ENCODE results near the gene IRAK2.

- TF ChIP-seq, protein P1, sequence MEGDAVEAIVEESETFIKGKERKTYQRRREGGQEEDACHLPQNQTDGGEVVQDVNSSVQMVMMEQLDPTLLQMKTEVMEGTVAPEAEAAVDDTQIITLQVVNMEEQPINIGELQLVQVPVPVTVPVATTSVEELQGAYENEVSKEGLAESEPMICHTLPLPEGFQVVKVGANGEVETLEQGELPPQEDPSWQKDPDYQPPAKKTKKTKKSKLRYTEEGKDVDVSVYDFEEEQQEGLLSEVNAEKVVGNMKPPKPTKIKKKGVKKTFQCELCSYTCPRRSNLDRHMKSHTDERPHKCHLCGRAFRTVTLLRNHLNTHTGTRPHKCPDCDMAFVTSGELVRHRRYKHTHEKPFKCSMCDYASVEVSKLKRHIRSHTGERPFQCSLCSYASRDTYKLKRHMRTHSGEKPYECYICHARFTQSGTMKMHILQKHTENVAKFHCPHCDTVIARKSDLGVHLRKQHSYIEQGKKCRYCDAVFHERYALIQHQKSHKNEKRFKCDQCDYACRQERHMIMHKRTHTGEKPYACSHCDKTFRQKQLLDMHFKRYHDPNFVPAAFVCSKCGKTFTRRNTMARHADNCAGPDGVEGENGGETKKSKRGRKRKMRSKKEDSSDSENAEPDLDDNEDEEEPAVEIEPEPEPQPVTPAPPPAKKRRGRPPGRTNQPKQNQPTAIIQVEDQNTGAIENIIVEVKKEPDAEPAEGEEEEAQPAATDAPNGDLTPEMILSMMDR (conservative IDR thresholded peaks at IDR 0.05): no peak
- TF ChIP-seq ZFX (IDR thresholded peaks at IDR 0.05): no peak
Observed at GRCh38 chr3:10185804-10186762, 21.4 kb downstream of the IRAK2 start.
